Colonic mucosa (tissue), 4 donors: ENCODE data around the gene DBP. TPM values are rescaled to one million over a fixed set of nuclear protein-coding genes. Genes with fewer than 3 reads are reported as not detected.

ENCODE experiments used
- DNase-seq: peaks from one replicate; pipeline ENCODE4 v3.0.0-alpha.2; 2020
- H3K27ac ChIP-seq: fragments of 200-600 bp; one replicate; pipeline ENCODE4 v1.8.0; 2021
- H3K27me3 ChIP-seq: fragments of 200-600 bp; one replicate; pipeline ENCODE4 v1.8.0; 2021
- H3K36me3 ChIP-seq: fragments of 200-600 bp; one replicate; pipeline ENCODE4 v1.8.0; 2021
- H3K4me1 ChIP-seq: fragments of 200-600 bp; one replicate; pipeline ENCODE4 v1.8.0; 2021; ENCODE audit warnings: mild to moderate bottlenecking
- H3K4me3 ChIP-seq: fragments of 200-600 bp; one replicate; pipeline ENCODE4 v1.8.0; 2021
- H3K9ac ChIP-seq, 2 donors: one replicate each; pipeline ENCODE4 v1.7.0; 2013; ENCODE audit warnings: control low read depth in 2 of 2, low read depth in 2 of 2, low read length in 2 of 2
- H3K9me3 ChIP-seq: fragments of 200-600 bp; one replicate; pipeline ENCODE4 v1.8.0; 2021
- intact Hi-C: fragments of 100-400 bp; cut with DNase I; formaldehyde crosslinking; loops from one replicate; pipeline ENCODE4 v1.14.1; 2022
- total RNA-seq, 2 donors: library from RNA; stranded (reverse); fragmentation: NEBNext Ultra II Directional in 1 of 2; extraction: Animal tissue kit (Norgen Biotek cat#: 25700) in 1 of 2; gene quantifications; one replicate each; pipeline ENCODE4 v1.2.1, GENCODE V29; 2021
- TF ChIP-seq, protein P1 (sequence below): fragments of 200-600 bp; IDR thresholded peaks from one replicate; pipeline ENCODE4 v1.8.0; 2022; ENCODE audit warnings: antibody characterized with exemption, mild to moderate bottlenecking
- donor health status: healthy.
- donor health status: DM: no; HTN: no; CAD: no.
- donor health status: DM: no; HTN: no; CAD: no.

Gene DBP
- total RNA-seq, 2 donors from 2014 or later: 4.7 to 8.9 TPM

- DNase-seq: no peak
- Histone ChIP-seq H3K9ac (peak overlapping the region in 1 of 2 donors; percentile 9), H3K4me3 (no peak overlapping the region), H3K36me3 (peaks cover 4% of the 10 kb centered on the region), H3K27me3 (no peaks in the 10 kb centered on the region), H3K4me1 (peaks cover 9% of the 10 kb centered on the region), H3K27ac (no peak overlapping the region), H3K9me3 (no peaks in the 10 kb centered on the region)
- intact Hi-C loops: loop anchor here (10.0 kb wide), 1 partner anchor 287 kb away; the partner anchor contains the start of gene EMP3
- TF ChIP-seq, protein P1, sequence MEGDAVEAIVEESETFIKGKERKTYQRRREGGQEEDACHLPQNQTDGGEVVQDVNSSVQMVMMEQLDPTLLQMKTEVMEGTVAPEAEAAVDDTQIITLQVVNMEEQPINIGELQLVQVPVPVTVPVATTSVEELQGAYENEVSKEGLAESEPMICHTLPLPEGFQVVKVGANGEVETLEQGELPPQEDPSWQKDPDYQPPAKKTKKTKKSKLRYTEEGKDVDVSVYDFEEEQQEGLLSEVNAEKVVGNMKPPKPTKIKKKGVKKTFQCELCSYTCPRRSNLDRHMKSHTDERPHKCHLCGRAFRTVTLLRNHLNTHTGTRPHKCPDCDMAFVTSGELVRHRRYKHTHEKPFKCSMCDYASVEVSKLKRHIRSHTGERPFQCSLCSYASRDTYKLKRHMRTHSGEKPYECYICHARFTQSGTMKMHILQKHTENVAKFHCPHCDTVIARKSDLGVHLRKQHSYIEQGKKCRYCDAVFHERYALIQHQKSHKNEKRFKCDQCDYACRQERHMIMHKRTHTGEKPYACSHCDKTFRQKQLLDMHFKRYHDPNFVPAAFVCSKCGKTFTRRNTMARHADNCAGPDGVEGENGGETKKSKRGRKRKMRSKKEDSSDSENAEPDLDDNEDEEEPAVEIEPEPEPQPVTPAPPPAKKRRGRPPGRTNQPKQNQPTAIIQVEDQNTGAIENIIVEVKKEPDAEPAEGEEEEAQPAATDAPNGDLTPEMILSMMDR: no peak
Measured at GRCh38 chr19:48611872-48612271, 25.3 kb downstream of the DBP start.

- no peaks in the 10 kb centered on the region for H3K27me3 ChIP-seq
- no peaks in the 10 kb centered on the region for H3K36me3 ChIP-seq
- no peak for DNase-seq
- H3K27ac ChIP-seq: no peak overlapping the region
- H3K4me3 ChIP-seq: no peak overlapping the region
- no peaks in the 10 kb centered on the region for H3K4me1 ChIP-seq
- TF ChIP-seq, protein P1: no peak
- no peaks in the 10 kb centered on the region for H3K9me3 ChIP-seq
- no peak overlapping the region for H3K9ac ChIP-seq
- intact Hi-C loops: loop anchor here (10.0 kb wide), 1 partner anchor 285 kb away; the partner anchor contains the start of gene EMP3
Measured at GRCh38 chr19:48609571-48610108, 27.5 kb downstream of the DBP start.

GRCh38 chr19:48608798-48609263 lies 28.3 kb downstream of the DBP start:
- intact Hi-C loops: no loop called here
- Histone ChIP-seq H3K9ac (peak overlapping the region; percentile 12 to 40), H3K9me3 (no peaks in the 10 kb centered on the region), H3K27me3 (no peaks in the 10 kb centered on the region), H3K27ac (no peak overlapping the region), H3K4me1 (no peaks in the 10 kb centered on the region), H3K36me3 (no peaks in the 10 kb centered on the region), H3K4me3 (no peak overlapping the region)
- peak; percentile 60 for DNase-seq
- TF ChIP-seq, protein P1: peak; percentile 50

GRCh38 chr19:48607359-48607755 lies 29.8 kb downstream of the DBP start:
- no peak for DNase-seq
- no peak overlapping the region for H3K4me3 ChIP-seq
- no peaks in the 10 kb centered on the region for H3K9me3 ChIP-seq
- TF ChIP-seq, protein P1: no peak
- no peak overlapping the region for H3K27ac ChIP-seq
- H3K4me1 ChIP-seq: no peaks in the 10 kb centered on the region
- intact Hi-C loops: no loop called here
- no peak overlapping the region for H3K9ac ChIP-seq
- H3K27me3 ChIP-seq: no peaks in the 10 kb centered on the region
- H3K36me3 ChIP-seq: no peaks in the 10 kb centered on the region

DNA sequence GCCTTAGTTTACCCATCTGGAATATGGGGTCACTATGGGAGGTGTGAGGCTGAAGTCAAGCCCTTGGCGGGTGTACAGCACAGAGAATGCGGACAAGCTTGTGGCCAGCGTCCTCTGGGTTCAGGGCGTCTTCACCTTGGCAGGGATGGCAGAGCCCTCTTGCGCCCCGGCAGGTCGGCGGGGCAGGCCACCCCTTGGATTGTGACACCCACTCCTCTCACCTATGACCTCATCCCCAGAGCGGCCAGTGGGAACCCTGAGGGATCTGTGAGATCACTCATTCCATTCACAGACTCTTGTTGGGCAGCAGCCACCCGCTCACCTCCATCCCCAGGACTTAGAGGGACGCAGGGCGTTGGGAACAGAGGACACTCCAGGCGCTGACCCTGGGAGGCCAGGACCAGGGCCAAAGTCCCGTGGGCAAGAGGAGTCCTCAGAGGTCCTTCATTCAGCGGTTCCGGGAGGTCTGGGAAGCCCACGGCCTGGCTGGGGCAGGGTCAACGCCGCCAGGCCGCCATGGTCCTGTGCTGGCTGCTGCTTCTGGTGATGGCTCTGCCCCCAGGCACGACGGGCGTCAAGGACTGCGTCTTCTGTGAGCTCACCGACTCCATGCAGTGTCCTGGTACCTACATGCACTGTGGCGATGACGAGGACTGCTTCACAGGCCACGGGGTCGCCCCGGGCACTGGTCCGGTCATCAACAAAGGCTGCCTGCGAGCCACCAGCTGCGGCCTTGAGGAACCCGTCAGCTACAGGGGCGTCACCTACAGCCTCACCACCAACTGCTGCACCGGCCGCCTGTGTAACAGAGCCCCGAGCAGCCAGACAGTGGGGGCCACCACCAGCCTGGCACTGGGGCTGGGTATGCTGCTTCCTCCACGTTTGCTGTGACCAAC lies 30.5 kb downstream of the DBP start, which contains the start of gene SPACA4:
TSS of gene SPACA4 (plus strand) at position 280 of the 896 bp plus-strand sequence. CDS start at position 517, 237 bp downstream.
- Histone ChIP-seq H3K9ac (no peak within 1 kb of the TSS), H3K4me1 (no peaks in the 10 kb centered on the region), H3K27ac (no peak within 1 kb of the TSS), H3K4me3 (no peak within 1 kb of the TSS), H3K9me3 (no peaks in the 10 kb centered on the region), H3K27me3 (no peaks in the 10 kb centered on the region), H3K36me3 (no peaks in the 10 kb centered on the region)
- TF ChIP-seq, protein P1: no peak
- intact Hi-C loops: no loop called here
- no peak for DNase-seq
